OCI-LY7 (cell line): ENCODE results near the gene COL4A2.

Experiments
- CTCF ChIP-seq: fragments of 200-600 bp; sonication (generic); conservative IDR thresholded peaks from 2 replicates; pipeline ENCODE4 v1.5.1; 2014; ENCODE audit warnings: mild to moderate bottlenecking, antibody characterized with exemption, low read length, moderate library complexity, mixed read lengths
- EZH2phosphoT487 ChIP-seq: fragments of 200-600 bp; sonication (generic); IDR thresholded peaks from 2 replicates; pipeline ENCODE4 v1.6.1; 2018; ENCODE audit warnings: low read depth, borderline replicate concordance, mild to moderate bottlenecking, mixed run types, antibody characterized with exemption, low read length, moderate library complexity, mixed read lengths

GRCh38 chr13:110463156-110463555 is 156.1 kb downstream of the COL4A2 start:
- TF ChIP-seq CTCF (no peak), EZH2phosphoT487 (no peak)
